Esophagus muscularis mucosa (tissue), 4 donors: ENCODE results near the gene ADCY3.

Source experiments
- CTCF ChIP-seq, 3 experiments: fragments of 200-600 bp in 2 of 3; fragments of 450-650 bp in 1 of 3; sonication (generic) in 2 of 3; IDR thresholded peaks; one replicate each; pipeline ENCODE4 v1.5.1; 2017 to 2019; ENCODE audit warnings: antibody characterized with exemption in 3 of 3, mild to moderate bottlenecking in 2 of 3, moderate library complexity in 1 of 3
- EP300 ChIP-seq: sonication (generic); formaldehyde crosslinking; IDR thresholded peaks from one replicate; pipeline ENCODE4 v1.6.1; 2017; ENCODE audit warnings: antibody characterized with exemption
- POLR2A ChIP-seq: fragments of 450-650 bp; IDR thresholded peaks from one replicate; pipeline ENCODE4 v1.6.1; 2017; ENCODE audit warnings: antibody characterized with exemption, moderate library complexity, mild to moderate bottlenecking, low read depth

GRCh38 chr2:24950102-24950501, 30.1 kb upstream of the ADCY3 start:
- TF ChIP-seq CTCF (IDR thresholded peaks at IDR 0.05) (no peak), POLR2A (no peak), EP300 (no peak)
